Right lobe of liver (tissue), 6 donors: Measurements from ENCODE around the gene SSR3. TPM values are rescaled to one million over a fixed set of nuclear protein-coding genes. Genes with fewer than 3 reads are reported as not detected.

Source experiments
- ATAC-seq, 4 donors: fragments of 200-7000 bp; cut with Tn5 transposase; one replicate each; pipeline ENCODE4 v1.9.1; 2020; ENCODE audit warnings: mild to moderate bottlenecking in 4 of 4, moderate library complexity in 4 of 4
- DNase-seq, 3 donors: peaks; one replicate each; pipeline ENCODE4 v3.0.0-alpha.2; 2020
- H3K27ac ChIP-seq, 3 donors: fragments of 200-600 bp; one replicate each; pipeline ENCODE4 v1.8.0; 2022
- H3K27me3 ChIP-seq, 2 donors: fragments of 200-600 bp; one replicate each; pipeline ENCODE4 v1.8.0; 2022
- H3K36me3 ChIP-seq, 4 donors: fragments of 200-600 bp; sonication (generic) in 1 of 4; one replicate each; pipeline versions ENCODE4 v1.5.1 to v1.8.0; 2017 to 2022; ENCODE audit warnings: control low read depth in 1 of 4
- H3K4me1 ChIP-seq, 4 donors: fragments of 200-600 bp; sonication (generic) in 1 of 4; one replicate each; pipeline versions ENCODE4 v1.5.1 to v1.8.0; 2017 to 2022; ENCODE audit warnings: control low read depth in 1 of 4
- H3K4me3 ChIP-seq, 3 donors: fragments of 200-600 bp; one replicate each; pipeline ENCODE4 v1.8.0; 2022
- H3K9me3 ChIP-seq, 4 donors: fragments of 200-600 bp; sonication (generic) in 1 of 4; one replicate each; pipeline versions ENCODE4 v1.5.1 to v1.8.0; 2017 to 2022; ENCODE audit warnings: control low read depth in 1 of 4
- POLR2A ChIP-seq: fragments of 450-650 bp; IDR thresholded peaks from one replicate; pipeline ENCODE4 v1.6.1; 2017; ENCODE audit warnings: antibody characterized with exemption, mild to moderate bottlenecking
- WGBS: methylation state at CpG from one replicate; pipeline ENCODE4 v1.1.6; 2018; ENCODE audit warnings: low coverage, low lambda C conversion rate; ENCODE audit not compliant: insufficient coverage; ENCODE audit errors: missing lambda C conversion rate; 5-methylcytosine and 5-hydroxymethylcytosine counted together
- intact Hi-C, 2 donors: fragments of 100-400 bp; cut with DNase I; formaldehyde crosslinking; loops; one replicate each; pipeline versions ENCODE4 v1.11.2 to v1.14.1; 2022
- total RNA-seq, 6 experiments: library from RNA; depleted of rRNA in 2 of 6; stranded (reverse); fragments of >200 nt in 2 of 6; fragmentation: NEBNext Ultra II Directional in 3 of 6; extraction: Animal tissue kit (Norgen Biotek cat#: 25700) in 3 of 6; gene quantifications; one replicate each; pipeline versions ENCODE4 v1.1.0 to v1.2.4, GENCODE V29; 2016 to 2023
- TF ChIP-seq, protein P1 (sequence below), 4 donors: fragments of 200-600 bp in 3 of 4; fragments of 450-650 bp in 1 of 4; IDR thresholded peaks; one replicate each; pipeline versions ENCODE4 v1.5.1 to v1.8.0; 2016 to 2022; ENCODE audit warnings: antibody characterized with exemption in 4 of 4, mild to moderate bottlenecking in 2 of 4
- donor health status: DM: no; HTN: yes; CAD: no.
- donor health status: DM: no; HTN: no; CAD: no.
- donor health status: DM: no; HTN: no; CAD: no.
- donor health status: DM: no; HTN: yes; CAD: no.
- donor health status: DM: no; HTN: yes; CAD: no.

SSR3 gene
- total RNA-seq, 6 experiments from 2014 or later: 73.6 to 168 (median 118) TPM

- no peaks in the 10 kb centered on the region for H3K27me3 ChIP-seq
- DNase-seq (no peak), ATAC-seq (no peak)
- H3K4me1 ChIP-seq: no peaks in the 10 kb centered on the region
- WGBS: 60% methylated on average over 2 of the region's 2 CpGs
- H3K27ac ChIP-seq: no peak overlapping the region
- H3K4me3 ChIP-seq: no peak overlapping the region
- H3K36me3 ChIP-seq: no peaks in the 10 kb centered on the region
- intact Hi-C loops: loop anchor here in 1 of 2 donors (10.0 kb wide), 1 partner anchor 357 kb away; no protein-coding TSS in a partner anchor
- H3K9me3 ChIP-seq: no peaks in the 10 kb centered on the region
- TF ChIP-seq, protein P1, sequence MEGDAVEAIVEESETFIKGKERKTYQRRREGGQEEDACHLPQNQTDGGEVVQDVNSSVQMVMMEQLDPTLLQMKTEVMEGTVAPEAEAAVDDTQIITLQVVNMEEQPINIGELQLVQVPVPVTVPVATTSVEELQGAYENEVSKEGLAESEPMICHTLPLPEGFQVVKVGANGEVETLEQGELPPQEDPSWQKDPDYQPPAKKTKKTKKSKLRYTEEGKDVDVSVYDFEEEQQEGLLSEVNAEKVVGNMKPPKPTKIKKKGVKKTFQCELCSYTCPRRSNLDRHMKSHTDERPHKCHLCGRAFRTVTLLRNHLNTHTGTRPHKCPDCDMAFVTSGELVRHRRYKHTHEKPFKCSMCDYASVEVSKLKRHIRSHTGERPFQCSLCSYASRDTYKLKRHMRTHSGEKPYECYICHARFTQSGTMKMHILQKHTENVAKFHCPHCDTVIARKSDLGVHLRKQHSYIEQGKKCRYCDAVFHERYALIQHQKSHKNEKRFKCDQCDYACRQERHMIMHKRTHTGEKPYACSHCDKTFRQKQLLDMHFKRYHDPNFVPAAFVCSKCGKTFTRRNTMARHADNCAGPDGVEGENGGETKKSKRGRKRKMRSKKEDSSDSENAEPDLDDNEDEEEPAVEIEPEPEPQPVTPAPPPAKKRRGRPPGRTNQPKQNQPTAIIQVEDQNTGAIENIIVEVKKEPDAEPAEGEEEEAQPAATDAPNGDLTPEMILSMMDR (IDR thresholded peaks at IDR 0.05): no peak
- no peak for TF ChIP-seq POLR2A
Observed at GRCh38 chr3:156511987-156512677, 42.8 kb downstream of the SSR3 start.

- ATAC-seq: peak; percentile 72 to 87 (median 82)
- no peak overlapping the region for H3K4me3 ChIP-seq
- intact Hi-C loops: loop anchor here in 1 of 2 donors (10.0 kb wide), 1 partner anchor 355 kb away; no protein-coding TSS in a partner anchor
Observed at GRCh38 chr3:156509189-156510174, 45.4 kb downstream of the SSR3 start.

DNA sequence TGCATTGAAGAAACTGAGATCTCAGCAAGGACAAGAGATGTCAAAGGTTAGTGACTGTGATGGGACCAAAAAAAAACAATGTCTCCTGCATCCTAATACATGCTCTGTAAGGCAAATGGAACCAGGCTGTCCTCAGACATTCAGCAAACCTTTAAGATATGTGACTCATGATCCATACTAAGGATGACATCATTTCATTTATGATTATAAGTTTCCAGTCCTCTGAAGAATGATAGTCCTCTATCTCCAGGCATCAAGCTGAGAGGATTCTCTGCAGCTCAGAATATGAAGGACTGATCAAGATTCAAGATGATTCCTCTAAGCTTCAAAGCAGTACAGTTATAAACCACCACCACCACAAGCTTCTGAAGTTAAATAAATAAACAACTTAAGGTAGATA is 47.6 kb downstream of the SSR3 start:
- H3K4me1 ChIP-seq: no peaks in the 10 kb centered on the region
- intact Hi-C loops: no loop called here
- H3K4me3 ChIP-seq: no peak overlapping the region
- H3K36me3 ChIP-seq: no peaks in the 10 kb centered on the region
- DNase-seq (no peak), ATAC-seq (no peak)
- no peaks in the 10 kb centered on the region for H3K27me3 ChIP-seq
- H3K27ac ChIP-seq: no peak overlapping the region
- no peaks in the 10 kb centered on the region for H3K9me3 ChIP-seq
- TF ChIP-seq, protein P1 (IDR thresholded peaks at IDR 0.05): no peak
- no peak for TF ChIP-seq POLR2A

More at GRCh38 chr3:156509189-156510174, 45.4 kb downstream of the SSR3 start:
- TF ChIP-seq, protein P1 (IDR thresholded peaks at IDR 0.05): peak; percentile 57 to 73 (median 65)
- no peak for TF ChIP-seq POLR2A
- no peaks in the 10 kb centered on the region for H3K4me1 ChIP-seq
- WGBS: 39% methylated on average over 5 of the region's 5 CpGs
- no peak overlapping the region for H3K27ac ChIP-seq
- no peaks in the 10 kb centered on the region for H3K36me3 ChIP-seq
- H3K9me3 ChIP-seq: no peaks in the 10 kb centered on the region
- no peak for DNase-seq
- H3K27me3 ChIP-seq: no peaks in the 10 kb centered on the region

GRCh38 chr3:156498307-156498706 is 56.6 kb downstream of the SSR3 start:
- no peaks in the 10 kb centered on the region for H3K9me3 ChIP-seq
- H3K36me3 ChIP-seq: no peaks in the 10 kb centered on the region
- 92% methylated on average over 5 of the region's 5 CpGs for WGBS
- no peaks in the 10 kb centered on the region for H3K4me1 ChIP-seq
- no peak overlapping the region for H3K27ac ChIP-seq
- intact Hi-C loops: no loop called here
- DNase-seq (no peak), ATAC-seq (no peak)
- H3K4me3 ChIP-seq: no peak overlapping the region
- TF ChIP-seq, protein P1 (IDR thresholded peaks at IDR 0.05): no peak
- no peak for TF ChIP-seq POLR2A
- H3K27me3 ChIP-seq: no peaks in the 10 kb centered on the region
